ENCODE data around the gene PGLYRP4.

Gene PGLYRP4

GRCh38 chr1:153348511-153349362 lies at the start of gene PGLYRP4:
PGLYRP4 (minus strand) TSS chr1:153348841; CDS start chr1:153347932, 909 bp downstream.
- no peak for DNase-seq

GRCh38 chr1:153397924-153398651 lies 49.4 kb upstream of the PGLYRP4 start:
- DNase-seq, result no peak

- no peak for DNase-seq
These were observed 48.6 kb upstream of the PGLYRP4 start for GRCh38 chr1:153397051-153397923.

GRCh38 chr1:153396461-153396860 lies 47.8 kb upstream of the PGLYRP4 start:
- DNase-seq, result no peak

GRCh38 chr1:153395776-153396175 lies 47.1 kb upstream of the PGLYRP4 start:
- DNase-seq, result no peak

- no peak for DNase-seq
These were observed 46.6 kb upstream of the PGLYRP4 start for GRCh38 chr1:153395136-153395685.

GRCh38 chr1:153394391-153394790 lies 45.8 kb upstream of the PGLYRP4 start:
- no peak for DNase-seq

GRCh38 chr1:153393926-153394325 lies 45.3 kb upstream of the PGLYRP4 start:
- DNase-seq, result no peak

GRCh38 chr1:153392822-153393221 lies 44.2 kb upstream of the PGLYRP4 start:
- no peak for DNase-seq

- no peak for DNase-seq
These were observed 43.6 kb upstream of the PGLYRP4 start for GRCh38 chr1:153392258-153392657.

GRCh38 chr1:153390938-153391710 lies 42.5 kb upstream of the PGLYRP4 start, which contains the start of gene S100A8:
S100A8 (minus strand) TSS chr1:153391073; CDS start chr1:153390535, 538 bp downstream.
- DNase-seq, result no peak

GRCh38 chr1:153389973-153390879 lies 41.6 kb upstream of the PGLYRP4 start:
- DNase-seq, result no peak

- DNase-seq, result no peak
These were observed 40.8 kb upstream of the PGLYRP4 start for GRCh38 chr1:153389401-153389800.

GRCh38 chr1:153387785-153388184 lies 39.1 kb upstream of the PGLYRP4 start:
- no peak for DNase-seq

- DNase-seq, result no peak
These were observed 38.4 kb upstream of the PGLYRP4 start for GRCh38 chr1:153387001-153387400.

GRCh38 chr1:153386500-153386901 lies 37.9 kb upstream of the PGLYRP4 start:
- DNase-seq, result no peak

- no peak for DNase-seq
These were observed 36.4 kb upstream of the PGLYRP4 start for GRCh38 chr1:153384958-153385580.

- no peak for DNase-seq
These were observed 32.1 kb upstream of the PGLYRP4 start for GRCh38 chr1:153380711-153381110.

GRCh38 chr1:153379591-153379990 lies 30.9 kb upstream of the PGLYRP4 start:
- no peak for DNase-seq

GRCh38 chr1:153375511-153375910 lies 26.9 kb upstream of the PGLYRP4 start, which contains the start of gene S100A12:
S100A12 (minus strand) TSS chr1:153375621; CDS start chr1:153374592, 1,029 bp downstream.
- DNase-seq, result no peak
